Measurements from ENCODE around the gene NFE2L1. TPM values are rescaled to one million over a fixed set of nuclear protein-coding genes. Genes with fewer than 3 reads are reported as not detected.

The NFE2L1 gene
- total RNA-seq, 1 donor from 2014 or later, result 93.4 TPM

GRCh38 chr17:48021934-48022333, 26.2 kb upstream of the NFE2L1 start:
- Histone ChIP-seq H3K36me3 (ENCODE audit: control insufficient read depth in 3 of 3, insufficient read depth in 3 of 3, low read length in 3 of 3) (no peaks in the 10 kb centered on the region), H3K4me3 (ENCODE audit: low read length in 3 of 3) (no peak overlapping the region), H3K9ac (ENCODE audit: low read depth in 1 of 3, low read length in 3 of 3) (no peak overlapping the region), H3K4me1 (ENCODE audit: control insufficient read depth in 3 of 3, insufficient read depth in 3 of 3, low read length in 3 of 3) (peaks cover 33% of the 10 kb centered on the region in 3 donors), H3K27ac (ENCODE audit: low read depth, low read length) (no peak overlapping the region), H3K27me3 (ENCODE audit: control insufficient read depth in 3 of 3, insufficient read depth in 3 of 3, low read length in 3 of 3) (peaks cover 0 to 7% (median 0%) of the 10 kb centered on the region in 3 donors), H3K9me3 (ENCODE audit: control insufficient read depth in 3 of 3, low read length in 3 of 3) (no peaks in the 10 kb centered on the region)

GRCh38 chr17:48022901-48023300, 25.3 kb upstream of the NFE2L1 start:
- no peaks in the 10 kb centered on the region for H3K36me3 ChIP-seq (ENCODE audit: control insufficient read depth in 3 of 3, insufficient read depth in 3 of 3, low read length in 3 of 3)
- no peak overlapping the region for H3K4me3 ChIP-seq (ENCODE audit: low read length in 3 of 3)
- H3K27me3 ChIP-seq (ENCODE audit: control insufficient read depth in 3 of 3, insufficient read depth in 3 of 3, low read length in 3 of 3), result peaks cover 0 to 7% (median 0%) of the 10 kb centered on the region in 3 donors
- peaks cover 36 to 41% (median 41%) of the 10 kb centered on the region in 3 donors for H3K4me1 ChIP-seq (ENCODE audit: control insufficient read depth in 3 of 3, insufficient read depth in 3 of 3, low read length in 3 of 3)
- H3K9me3 ChIP-seq (ENCODE audit: control insufficient read depth in 3 of 3, low read length in 3 of 3), result no peaks in the 10 kb centered on the region
- H3K27ac ChIP-seq (ENCODE audit: low read depth, low read length), result no peak overlapping the region
- H3K9ac ChIP-seq (ENCODE audit: low read depth in 1 of 3, low read length in 3 of 3), result no peak overlapping the region

GRCh38 chr17:48023400-48024148, 24.6 kb upstream of the NFE2L1 start:
- H3K4me3 ChIP-seq (ENCODE audit: low read length in 3 of 3), result peak overlapping the region; percentile 51 to 74 (median 63)
- H3K36me3 ChIP-seq (ENCODE audit: control insufficient read depth in 3 of 3, insufficient read depth in 3 of 3, low read length in 3 of 3), result no peaks in the 10 kb centered on the region
- peak overlapping the region; percentile 36 to 76 (median 64) for H3K9ac ChIP-seq (ENCODE audit: low read depth in 1 of 3, low read length in 3 of 3)
- peak overlapping the region; percentile 34 for H3K27ac ChIP-seq (ENCODE audit: low read depth, low read length)
- H3K9me3 ChIP-seq (ENCODE audit: control insufficient read depth in 3 of 3, low read length in 3 of 3), result no peaks in the 10 kb centered on the region
- peaks cover 0 to 7% (median 0%) of the 10 kb centered on the region in 3 donors for H3K27me3 ChIP-seq (ENCODE audit: control insufficient read depth in 3 of 3, insufficient read depth in 3 of 3, low read length in 3 of 3)
- peaks cover 36 to 41% (median 41%) of the 10 kb centered on the region in 3 donors for H3K4me1 ChIP-seq (ENCODE audit: control insufficient read depth in 3 of 3, insufficient read depth in 3 of 3, low read length in 3 of 3)

GRCh38 chr17:48024149-48025039, 23.8 kb upstream of the NFE2L1 start:
- peaks cover 36 to 41% (median 41%) of the 10 kb centered on the region in 3 donors for H3K4me1 ChIP-seq (ENCODE audit: control insufficient read depth in 3 of 3, insufficient read depth in 3 of 3, low read length in 3 of 3)
- peaks cover 0 to 3% (median 0%) of the 10 kb centered on the region in 3 donors for H3K27me3 ChIP-seq (ENCODE audit: control insufficient read depth in 3 of 3, insufficient read depth in 3 of 3, low read length in 3 of 3)
- H3K4me3 ChIP-seq (ENCODE audit: low read length in 3 of 3), result peak overlapping the region; percentile 51 to 74 (median 63)
- H3K9me3 ChIP-seq (ENCODE audit: control insufficient read depth in 3 of 3, low read length in 3 of 3), result no peaks in the 10 kb centered on the region
- H3K36me3 ChIP-seq (ENCODE audit: control insufficient read depth in 3 of 3, insufficient read depth in 3 of 3, low read length in 3 of 3), result no peaks in the 10 kb centered on the region
- peak overlapping the region; percentile 36 to 76 (median 64) for H3K9ac ChIP-seq (ENCODE audit: low read depth in 1 of 3, low read length in 3 of 3)
- peak overlapping the region; percentile 34 for H3K27ac ChIP-seq (ENCODE audit: low read depth, low read length)

GRCh38 chr17:48025040-48025903, 22.9 kb upstream of the NFE2L1 start:
- no peaks in the 10 kb centered on the region for H3K36me3 ChIP-seq (ENCODE audit: control insufficient read depth in 3 of 3, insufficient read depth in 3 of 3, low read length in 3 of 3)
- H3K9ac ChIP-seq (ENCODE audit: low read depth in 1 of 3, low read length in 3 of 3), result peak overlapping the region; percentile 69 to 93 (median 72)
- H3K27ac ChIP-seq (ENCODE audit: low read depth, low read length), result peak overlapping the region; percentile 73
- H3K27me3 ChIP-seq (ENCODE audit: control insufficient read depth in 3 of 3, insufficient read depth in 3 of 3, low read length in 3 of 3), result peaks cover 0 to 3% (median 0%) of the 10 kb centered on the region in 3 donors
- no peaks in the 10 kb centered on the region for H3K9me3 ChIP-seq (ENCODE audit: control insufficient read depth in 3 of 3, low read length in 3 of 3)
- peaks cover 36 to 41% (median 41%) of the 10 kb centered on the region in 3 donors for H3K4me1 ChIP-seq (ENCODE audit: control insufficient read depth in 3 of 3, insufficient read depth in 3 of 3, low read length in 3 of 3)
- H3K4me3 ChIP-seq (ENCODE audit: low read length in 3 of 3), result peak overlapping the region; percentile 85 to 94 (median 86)

- H3K36me3 ChIP-seq (ENCODE audit: control insufficient read depth in 3 of 3, insufficient read depth in 3 of 3, low read length in 3 of 3), result peaks cover 0 to 2% (median 0%) of the 10 kb centered on the region in 3 donors
- peaks cover 36 to 45% (median 44%) of the 10 kb centered on the region in 3 donors for H3K4me1 ChIP-seq (ENCODE audit: control insufficient read depth in 3 of 3, insufficient read depth in 3 of 3, low read length in 3 of 3)
- peak overlapping the region; percentile 73 for H3K27ac ChIP-seq (ENCODE audit: low read depth, low read length)
- H3K9me3 ChIP-seq (ENCODE audit: control insufficient read depth in 3 of 3, low read length in 3 of 3), result no peaks in the 10 kb centered on the region
- peak overlapping the region; percentile 30 to 93 (median 72) for H3K9ac ChIP-seq (ENCODE audit: low read depth in 1 of 3, low read length in 3 of 3)
- peaks cover 0 to 3% (median 0%) of the 10 kb centered on the region in 3 donors for H3K27me3 ChIP-seq (ENCODE audit: control insufficient read depth in 3 of 3, insufficient read depth in 3 of 3, low read length in 3 of 3)
- peak overlapping the region; percentile 85 to 94 (median 86) for H3K4me3 ChIP-seq (ENCODE audit: low read length in 3 of 3)
These were observed 22.2 kb upstream of the NFE2L1 start for GRCh38 chr17:48025904-48026501.

- H3K36me3 ChIP-seq (ENCODE audit: control insufficient read depth in 3 of 3, insufficient read depth in 3 of 3, low read length in 3 of 3), result peaks cover 0 to 2% (median 1%) of the 10 kb centered on the region in 3 donors
- peak overlapping the region; percentile 65 to 93 (median 72) for H3K9ac ChIP-seq (ENCODE audit: low read depth in 1 of 3, low read length in 3 of 3)
- H3K4me1 ChIP-seq (ENCODE audit: control insufficient read depth in 3 of 3, insufficient read depth in 3 of 3, low read length in 3 of 3), result peaks cover 36 to 45% (median 44%) of the 10 kb centered on the region in 3 donors
- H3K27ac ChIP-seq (ENCODE audit: low read depth, low read length), result peak overlapping the region; percentile 73
- peaks cover 0 to 3% (median 0%) of the 10 kb centered on the region in 3 donors for H3K27me3 ChIP-seq (ENCODE audit: control insufficient read depth in 3 of 3, insufficient read depth in 3 of 3, low read length in 3 of 3)
- H3K4me3 ChIP-seq (ENCODE audit: low read length in 3 of 3), result peak overlapping the region in 2 of 3 donors; percentile 85 to 94
- H3K9me3 ChIP-seq (ENCODE audit: control insufficient read depth in 3 of 3, low read length in 3 of 3), result no peaks in the 10 kb centered on the region
These were observed 21.4 kb upstream of the NFE2L1 start for GRCh38 chr17:48026502-48027321.

- Histone ChIP-seq H3K4me1 (ENCODE audit: control insufficient read depth in 3 of 3, insufficient read depth in 3 of 3, low read length in 3 of 3) (peaks cover 36 to 45% (median 44%) of the 10 kb centered on the region in 3 donors), H3K36me3 (ENCODE audit: control insufficient read depth in 3 of 3, insufficient read depth in 3 of 3, low read length in 3 of 3) (peaks cover 0 to 9% (median 7%) of the 10 kb centered on the region in 3 donors), H3K4me3 (ENCODE audit: low read length in 3 of 3) (no peak overlapping the region), H3K27ac (ENCODE audit: low read depth, low read length) (no peak overlapping the region), H3K9me3 (ENCODE audit: control insufficient read depth in 3 of 3, low read length in 3 of 3) (no peaks in the 10 kb centered on the region), H3K27me3 (ENCODE audit: control insufficient read depth in 3 of 3, insufficient read depth in 3 of 3, low read length in 3 of 3) (peaks cover 0 to 3% (median 0%) of the 10 kb centered on the region in 3 donors), H3K9ac (ENCODE audit: low read depth in 1 of 3, low read length in 3 of 3) (peak overlapping the region in 2 of 3 donors; percentile 65 to 93)
These were observed 20.7 kb upstream of the NFE2L1 start for GRCh38 chr17:48027322-48027981.
